H9 (cell line): Measurements from ENCODE around the gene MLPH. TPM values are rescaled to one million over a fixed set of nuclear protein-coding genes. Genes with fewer than 3 reads are reported as not detected.

Source experiments
- DNase-seq: peaks from one replicate; pipeline ENCODE4 v3.0.0-alpha.2; 2017
- H2AFZ ChIP-seq: one replicate; pipeline ENCODE4 v1.6.1; 2013; ENCODE audit warnings: mild to moderate bottlenecking, low read length, control low read depth, moderate library complexity
- H2AK5ac ChIP-seq: 2 replicates; pipeline ENCODE4 v1.6.1; 2013; ENCODE audit warnings: low read length, control low read depth, mixed read lengths; ENCODE audit not compliant: insufficient read length
- H2BK120ac ChIP-seq: one replicate; pipeline ENCODE4 v1.6.1; 2013; ENCODE audit warnings: low read depth, mild to moderate bottlenecking, low read length, control low read depth, inconsistent platforms; ENCODE audit not compliant: poor library complexity, severe bottlenecking
- H2BK12ac ChIP-seq: 2 replicates; pipeline ENCODE4 v1.6.1; 2013; ENCODE audit warnings: low read length, control low read depth, mixed read lengths, low read depth; ENCODE audit not compliant: insufficient read length
- H2BK15ac ChIP-seq: 2 replicates; pipeline ENCODE4 v1.6.1; 2013; ENCODE audit warnings: low read depth, low read length, control low read depth
- H2BK20ac ChIP-seq: one replicate; pipeline ENCODE4 v1.6.1; 2013; ENCODE audit warnings: low read depth, mild to moderate bottlenecking, low read length, control low read depth, inconsistent platforms; ENCODE audit not compliant: poor library complexity, severe bottlenecking
- H2BK5ac ChIP-seq: 2 replicates; pipeline ENCODE4 v1.6.1; 2013; ENCODE audit warnings: low read length, control low read depth, mixed read lengths; ENCODE audit not compliant: insufficient read length
- H3K14ac ChIP-seq: 2 replicates; pipeline ENCODE4 v1.6.1; 2013; ENCODE audit warnings: low read length, control low read depth; ENCODE audit not compliant: insufficient read depth
- H3K18ac ChIP-seq: 2 replicates; pipeline ENCODE4 v1.6.1; 2013; ENCODE audit warnings: low read depth, mild to moderate bottlenecking, mixed read lengths, low read length, control low read depth; ENCODE audit not compliant: insufficient read length
- H3K23ac ChIP-seq: 2 replicates; pipeline ENCODE4 v1.6.1; 2013; ENCODE audit warnings: low read length, control low read depth, mixed read lengths, low read depth; ENCODE audit not compliant: insufficient read length
- H3K23me2 ChIP-seq: 2 replicates; pipeline ENCODE4 v1.6.1; 2013; ENCODE audit warnings: low read depth, mild to moderate bottlenecking, mixed read lengths, low read length, control low read depth; ENCODE audit not compliant: insufficient read length, poor library complexity, severe bottlenecking
- H3K27ac ChIP-seq: 2 replicates; pipeline ENCODE4 v1.5.1; 2013; ENCODE audit warnings: low read length, control low read depth, mixed read lengths, low read depth; ENCODE audit not compliant: insufficient read length
- H3K27me3 ChIP-seq: 2 replicates; pipeline ENCODE4 v1.6.1; 2013; ENCODE audit warnings: low read length, control low read depth, inconsistent platforms; ENCODE audit not compliant: insufficient read depth
- H3K4ac ChIP-seq: 2 replicates; pipeline ENCODE4 v1.6.1; 2013; ENCODE audit warnings: low read depth, mild to moderate bottlenecking, control low read depth, inconsistent platforms, low read length, moderate library complexity
- H3K4me1 ChIP-seq: 2 replicates; pipeline ENCODE4 v1.6.1; 2013; ENCODE audit warnings: low read length, control low read depth, inconsistent platforms; ENCODE audit not compliant: insufficient read depth
- H3K4me2 ChIP-seq: 2 replicates; pipeline ENCODE4 v1.6.1; 2013; ENCODE audit warnings: low read length, control low read depth, mixed read lengths; ENCODE audit not compliant: insufficient read length, insufficient read depth
- H3K56ac ChIP-seq: 2 replicates; pipeline ENCODE4 v1.6.1; 2013; ENCODE audit warnings: low read depth, mild to moderate bottlenecking, mixed read lengths, low read length, control low read depth; ENCODE audit not compliant: insufficient read length
- H3K79me1 ChIP-seq: 2 replicates; pipeline ENCODE4 v1.6.1; 2013; ENCODE audit warnings: low read depth, mild to moderate bottlenecking, moderate library complexity, low read length, control low read depth, inconsistent platforms; ENCODE audit not compliant: insufficient read depth, poor library complexity, severe bottlenecking
- H3K79me2 ChIP-seq: 2 replicates; pipeline ENCODE4 v1.6.1; 2013; ENCODE audit warnings: low read length, control low read depth, inconsistent platforms; ENCODE audit not compliant: insufficient read depth
- H3K9ac ChIP-seq: 2 replicates; pipeline ENCODE4 v1.6.1; 2013; ENCODE audit warnings: low read length, control low read depth, mixed read lengths; ENCODE audit not compliant: insufficient read length; ENCODE audit errors: extremely low read depth
- H3K9me3 ChIP-seq: one replicate; pipeline ENCODE4 v1.6.1; 2013; ENCODE audit warnings: low read depth, low read length, inconsistent platforms; ENCODE audit not compliant: control insufficient read depth
- H3T11ph ChIP-seq: one replicate; pipeline ENCODE4 v1.6.1; 2013; ENCODE audit warnings: mild to moderate bottlenecking, low read length, control low read depth, inconsistent platforms
- H4K20me1 ChIP-seq: one replicate; pipeline ENCODE4 v1.6.1; 2013; ENCODE audit not compliant: control insufficient read depth, insufficient read length, insufficient read depth
- H4K5ac ChIP-seq: 2 replicates; pipeline ENCODE4 v1.6.1; 2013; ENCODE audit warnings: low read depth, mild to moderate bottlenecking, mixed read lengths, low read length, control low read depth; ENCODE audit not compliant: insufficient read length
- H4K8ac ChIP-seq: replicated peaks from 2 replicates; pipeline ENCODE4 v1.6.1; 2013; ENCODE audit warnings: low read length, control low read depth, mixed read lengths, low read depth; ENCODE audit not compliant: insufficient read length
- H4K91ac ChIP-seq: 2 replicates; pipeline ENCODE4 v1.6.1; 2013; ENCODE audit warnings: low read depth, mild to moderate bottlenecking, moderate library complexity, mixed read lengths, low read length, control low read depth; ENCODE audit not compliant: insufficient read length
- H3K27ac Mint-ChIP-seq, 3 experiments: 2 replicates in 2 of 3; 3 replicates in 1 of 3; pipeline ENCODE4 v1.8.0; 2020 to 2021; ENCODE audit warnings: mixed read lengths in 3 of 3, mild to moderate bottlenecking in 1 of 3, moderate library complexity in 1 of 3
- H3K27me3 Mint-ChIP-seq: 2 replicates; pipeline ENCODE4 v1.8.0; 2021; ENCODE audit warnings: low read depth, mild to moderate bottlenecking, moderate library complexity, mixed read lengths
- H3K36me3 Mint-ChIP-seq, 3 experiments: 2 replicates in 2 of 3; 3 replicates in 1 of 3; pipeline ENCODE4 v1.8.0; 2020 to 2021; ENCODE audit warnings: low read depth in 3 of 3, mixed read lengths in 3 of 3; ENCODE audit not compliant: insufficient read depth in 1 of 3
- H3K4me1 Mint-ChIP-seq, 2 experiments: 2 replicates each; pipeline ENCODE4 v1.8.0; 2020; ENCODE audit warnings: mixed read lengths in 2 of 2
- H3K4me3 Mint-ChIP-seq, 2 experiments: 2 replicates in 1 of 2; 3 replicates in 1 of 2; pipeline ENCODE4 v1.8.0; 2020 to 2021; ENCODE audit warnings: mild to moderate bottlenecking in 2 of 2, mixed read lengths in 2 of 2, moderate library complexity in 1 of 2
- H3K9me3 Mint-ChIP-seq, 2 experiments: 2 replicates in 1 of 2; 3 replicates in 1 of 2; pipeline ENCODE4 v1.8.0; 2020; ENCODE audit warnings: mild to moderate bottlenecking in 2 of 2, mixed read lengths in 2 of 2, moderate library complexity in 1 of 2
- WGBS: extraction: QIAGEN DNeasy Blood & Tissue Kit; methylation state at CpG from one replicate; pipeline ENCODE4 v1.1.7; 2013; ENCODE audit warnings: missing lambda C conversion rate, low lambda C conversion rate, mixed read lengths; ENCODE audit not compliant: insufficient read length; ENCODE audit errors: extremely low coverage; 5-methylcytosine and 5-hydroxymethylcytosine counted together
- total RNA-seq: library from RNA; stranded (reverse); gene quantifications from 2 replicates; pipeline ENCODE4 v1.2.1, GENCODE V29; 2021
- TF ChIP-seq, protein P1 (sequence below): fragments of 200-600 bp; sonication (generic); conservative IDR thresholded peaks from 3 replicates; pipeline ENCODE4 v1.8.0; 2021; ENCODE audit warnings: antibody characterized with exemption, mild to moderate bottlenecking

The MLPH gene
- total RNA-seq, 1 experiment from 2014 or later = 3.4 TPM

DNA sequence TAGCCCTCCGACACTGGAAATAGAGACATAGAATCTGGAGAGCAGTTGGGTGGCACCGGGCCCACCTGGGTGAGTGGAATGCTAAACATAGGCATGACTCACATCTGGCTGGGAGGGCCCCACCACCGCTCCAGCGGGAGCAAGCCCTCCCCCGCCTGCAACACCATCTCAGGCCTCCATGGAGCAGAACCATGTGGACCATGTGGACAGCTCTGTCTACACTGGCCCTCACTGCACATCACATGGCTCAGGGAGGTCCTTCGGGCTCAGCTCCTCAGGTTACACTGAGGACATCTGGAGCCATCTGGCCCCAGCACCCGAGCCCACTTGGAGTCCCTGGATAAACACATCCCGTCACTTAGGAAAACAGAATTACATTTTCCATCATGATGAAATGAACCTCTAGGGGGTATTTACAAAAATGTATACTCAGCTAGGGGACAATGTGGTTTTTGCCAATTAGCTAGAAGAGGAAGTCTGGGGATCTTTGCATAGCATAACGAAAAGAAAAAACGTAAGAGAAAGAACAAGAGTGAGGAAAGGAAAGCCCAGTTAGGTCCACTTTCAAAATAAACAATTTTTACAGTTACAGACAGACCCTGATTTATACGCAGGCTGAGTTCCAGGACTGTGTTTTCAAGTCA lies 30.7 kb upstream of the MLPH start:
- WGBS = no CpG with 5 or more reads among the region's 11 CpGs
- peaks cover 6% of the 10 kb centered on the region; the same call in 1 of the 2 replicates for H3K4me1 ChIP-seq
- Mint-ChIP-seq H3K4me1 (peaks cover 11 to 12% of the 10 kb centered on the region in 2 experiments), H3K36me3 (no peaks in the 10 kb centered on the region), H3K27ac (no peak overlapping the region), H3K27me3 (peaks cover 46% of the 10 kb centered on the region), H3K4me3 (no peak overlapping the region; a peak in 1 of 5 replicates), H3K9me3 (peaks cover 3 to 10% of the 10 kb centered on the region in 2 experiments; a peak in 4 of 5 replicates)
- H3K4me2 ChIP-seq = no peak overlapping the region
- no peak overlapping the region for H3K14ac ChIP-seq
- H2BK15ac ChIP-seq = no peak overlapping the region
- no peak overlapping the region for H4K91ac ChIP-seq
- H3K23ac ChIP-seq = no peak overlapping the region
- H2BK12ac ChIP-seq = no peak overlapping the region
- no peak overlapping the region for H3K9ac ChIP-seq
- no peaks in the 10 kb centered on the region for H3K9me3 ChIP-seq
- no peak for DNase-seq
- no peak overlapping the region for H3K4ac ChIP-seq
- no peaks in the 10 kb centered on the region for H3K79me2 ChIP-seq
- no peak overlapping the region for H2AFZ ChIP-seq
- H4K8ac ChIP-seq = no peak overlapping the region
- no peak overlapping the region for H2BK5ac ChIP-seq
- no peaks in the 10 kb centered on the region for H3K27me3 ChIP-seq
- no peak overlapping the region for H2BK120ac ChIP-seq
- H2AK5ac ChIP-seq = no peak overlapping the region
- H3K27ac ChIP-seq = no peak overlapping the region
- no peak overlapping the region for H3T11ph ChIP-seq
- no peak overlapping the region for H4K5ac ChIP-seq
- TF ChIP-seq, protein P1, sequence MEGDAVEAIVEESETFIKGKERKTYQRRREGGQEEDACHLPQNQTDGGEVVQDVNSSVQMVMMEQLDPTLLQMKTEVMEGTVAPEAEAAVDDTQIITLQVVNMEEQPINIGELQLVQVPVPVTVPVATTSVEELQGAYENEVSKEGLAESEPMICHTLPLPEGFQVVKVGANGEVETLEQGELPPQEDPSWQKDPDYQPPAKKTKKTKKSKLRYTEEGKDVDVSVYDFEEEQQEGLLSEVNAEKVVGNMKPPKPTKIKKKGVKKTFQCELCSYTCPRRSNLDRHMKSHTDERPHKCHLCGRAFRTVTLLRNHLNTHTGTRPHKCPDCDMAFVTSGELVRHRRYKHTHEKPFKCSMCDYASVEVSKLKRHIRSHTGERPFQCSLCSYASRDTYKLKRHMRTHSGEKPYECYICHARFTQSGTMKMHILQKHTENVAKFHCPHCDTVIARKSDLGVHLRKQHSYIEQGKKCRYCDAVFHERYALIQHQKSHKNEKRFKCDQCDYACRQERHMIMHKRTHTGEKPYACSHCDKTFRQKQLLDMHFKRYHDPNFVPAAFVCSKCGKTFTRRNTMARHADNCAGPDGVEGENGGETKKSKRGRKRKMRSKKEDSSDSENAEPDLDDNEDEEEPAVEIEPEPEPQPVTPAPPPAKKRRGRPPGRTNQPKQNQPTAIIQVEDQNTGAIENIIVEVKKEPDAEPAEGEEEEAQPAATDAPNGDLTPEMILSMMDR = no peak
- no peak overlapping the region for H3K18ac ChIP-seq
- H4K20me1 ChIP-seq = no peaks in the 10 kb centered on the region
- H2BK20ac ChIP-seq = no peak overlapping the region
- no peak overlapping the region for H3K56ac ChIP-seq
- H3K23me2 ChIP-seq = no peaks in the 10 kb centered on the region
- no peaks in the 10 kb centered on the region for H3K79me1 ChIP-seq
